HG03175 (cell line): Measurements from ENCODE around the gene APP.

Source experiments
- ATAC-seq: cut with Tn5 transposase; IDR thresholded peaks from one replicate; pipeline ENCODE4 v1.9.1; 2021; ENCODE audit warnings: mild to moderate bottlenecking, moderate library complexity; ENCODE audit not compliant: unreplicated experiment

The APP gene

DNA sequence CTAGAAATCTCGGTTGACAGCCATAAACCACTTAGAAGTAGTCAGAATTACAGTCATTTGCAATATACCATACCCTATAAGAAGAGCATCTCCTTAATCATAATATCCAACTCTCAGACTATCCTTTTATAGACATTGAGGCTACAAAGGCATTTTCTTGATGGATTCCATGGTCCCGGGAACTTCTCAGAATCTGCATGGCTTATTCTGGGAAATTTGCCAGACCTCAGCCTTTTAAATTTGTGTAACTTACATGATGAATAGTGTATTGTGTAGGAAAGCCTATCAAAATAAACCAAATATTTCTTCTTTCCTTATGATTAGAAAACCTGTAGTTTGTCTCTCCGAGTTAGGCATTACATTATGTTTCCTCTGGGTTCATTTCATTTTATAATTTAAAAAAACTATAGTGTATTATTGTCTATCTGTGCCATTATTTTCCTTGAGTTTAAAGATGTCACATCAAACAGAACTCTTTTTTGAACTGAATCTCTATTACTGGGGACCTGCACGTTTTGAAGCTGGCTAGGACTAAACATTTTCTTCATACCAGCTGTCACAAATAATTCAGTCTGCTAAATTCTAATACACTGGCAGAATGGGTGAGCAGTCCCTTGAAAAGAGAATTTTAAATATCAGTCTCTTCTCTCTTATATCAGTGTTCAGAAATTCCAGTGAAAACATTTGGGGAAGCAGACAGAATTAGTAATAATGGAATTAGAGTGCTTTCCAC lies 332.9 kb downstream of the APP start:
- ATAC-seq, result no peak

DNA sequence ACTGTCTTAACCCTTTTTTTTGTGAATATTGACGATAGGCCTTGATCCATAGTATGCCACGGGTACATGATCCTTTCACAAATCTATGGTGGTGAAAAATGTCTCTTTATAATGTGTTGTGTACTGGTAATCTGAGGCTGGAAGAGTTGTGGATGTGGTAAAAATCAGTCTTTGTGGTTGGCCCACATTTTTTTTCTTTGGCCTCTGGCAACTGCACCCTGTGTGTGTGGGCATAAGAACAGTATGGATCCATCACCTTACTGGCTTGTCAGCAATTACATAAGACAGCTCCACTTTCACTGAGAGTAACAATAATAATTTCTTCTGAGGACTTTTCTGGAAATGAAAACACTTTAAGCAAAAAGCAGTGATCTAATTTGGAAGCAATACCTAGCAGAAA lies 334.2 kb downstream of the APP start:
- no peak for ATAC-seq

DNA sequence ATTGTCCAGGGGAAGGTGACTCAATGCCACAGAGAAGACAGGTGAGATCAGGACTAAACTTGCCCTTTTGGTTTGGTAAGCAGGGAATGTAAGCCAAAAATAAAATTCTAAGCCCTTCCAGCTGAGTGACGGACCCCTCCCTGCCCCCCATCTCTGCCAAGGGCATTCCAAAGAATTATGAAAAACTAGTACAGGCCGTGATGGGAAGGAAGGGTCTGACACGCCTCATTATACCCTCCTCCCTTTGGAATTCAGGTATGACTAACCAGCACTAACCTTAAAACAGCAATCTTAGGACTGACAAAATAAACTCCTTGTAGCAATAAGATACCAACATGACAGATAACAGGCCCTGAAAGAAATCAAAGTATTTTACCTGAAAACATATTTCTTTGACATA lies 336.2 kb downstream of the APP start:
- no peak for ATAC-seq

DNA sequence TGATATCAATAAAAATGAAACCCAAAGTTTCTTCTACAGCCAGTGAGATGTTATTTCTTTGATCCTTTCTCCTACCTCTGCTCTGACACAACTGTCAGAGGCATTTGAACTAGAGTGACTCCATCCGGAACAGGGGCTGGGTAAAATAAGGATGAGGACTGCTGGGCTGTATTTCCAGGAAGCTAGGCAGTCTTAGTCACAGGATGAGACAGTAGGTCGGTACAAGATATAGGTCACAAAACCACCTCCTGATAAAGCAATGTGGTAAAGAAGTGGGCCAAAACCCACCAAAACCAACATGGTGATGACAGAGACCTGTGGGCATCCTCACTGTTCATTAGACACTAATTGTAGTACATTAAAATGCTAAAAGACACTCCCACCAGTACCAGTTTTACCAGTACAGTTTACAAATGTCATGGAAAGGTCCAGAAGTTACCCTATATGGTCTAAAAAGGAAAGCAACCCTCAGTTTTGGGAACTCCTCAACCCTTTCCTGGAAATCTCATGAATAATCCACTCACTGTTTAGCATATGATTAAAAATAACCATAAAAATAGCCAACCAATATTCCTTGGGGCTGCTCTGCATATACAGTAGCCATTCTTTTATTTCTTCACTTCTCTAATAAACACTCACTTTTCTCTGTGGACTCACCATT lies 339.1 kb downstream of the APP start:
- ATAC-seq, result no peak
